Effector memory CD4-positive, alpha-beta T cell (primary cell): ENCODE results near the gene NGEF.

ENCODE experiments used
- DNase-seq, 3 donors: peaks; one replicate each; pipeline ENCODE4 v3.0.0-alpha.2; 2020
- H3K27ac ChIP-seq: 2 replicates; pipeline ENCODE4 v1.7.0; 2013; ENCODE audit warnings: mild to moderate bottlenecking, low read length, moderate library complexity; ENCODE audit not compliant: insufficient read depth, poor library complexity, severe bottlenecking
- H3K27me3 ChIP-seq: replicated peaks from 2 replicates; pipeline ENCODE4 v1.7.0; 2013; ENCODE audit warnings: mild to moderate bottlenecking, low read length; ENCODE audit not compliant: insufficient read depth, control insufficient read depth, poor library complexity, severe bottlenecking
- H3K36me3 ChIP-seq: 2 replicates; pipeline ENCODE4 v1.7.0; 2013; ENCODE audit warnings: mild to moderate bottlenecking, low read length, moderate library complexity; ENCODE audit not compliant: control insufficient read depth, insufficient read depth
- H3K4me1 ChIP-seq: 2 replicates; pipeline ENCODE4 v1.7.0; 2013; ENCODE audit warnings: low read length, mild to moderate bottlenecking; ENCODE audit not compliant: control insufficient read depth, insufficient read depth, poor library complexity, severe bottlenecking
- H3K4me3 ChIP-seq: 2 replicates; pipeline ENCODE4 v1.7.0; 2013; ENCODE audit warnings: low read length, low read depth, mild to moderate bottlenecking; ENCODE audit not compliant: insufficient read depth, poor library complexity, severe bottlenecking
- H3K9me3 ChIP-seq: 2 replicates; pipeline ENCODE4 v1.7.0; 2013; ENCODE audit warnings: mild to moderate bottlenecking, low read length, moderate library complexity; ENCODE audit not compliant: control insufficient read depth

The NGEF gene

GRCh38 chr2:232982926-232983668, 30.0 kb downstream of the NGEF start:
- DNase-seq, result no peak
- no peaks in the 10 kb centered on the region for H3K4me1 ChIP-seq
- no peaks in the 10 kb centered on the region for H3K36me3 ChIP-seq
- H3K27me3 ChIP-seq, result no peaks in the 10 kb centered on the region
- no peak overlapping the region for H3K27ac ChIP-seq
- no peaks in the 10 kb centered on the region for H3K9me3 ChIP-seq
- H3K4me3 ChIP-seq, result no peak overlapping the region

DNA sequence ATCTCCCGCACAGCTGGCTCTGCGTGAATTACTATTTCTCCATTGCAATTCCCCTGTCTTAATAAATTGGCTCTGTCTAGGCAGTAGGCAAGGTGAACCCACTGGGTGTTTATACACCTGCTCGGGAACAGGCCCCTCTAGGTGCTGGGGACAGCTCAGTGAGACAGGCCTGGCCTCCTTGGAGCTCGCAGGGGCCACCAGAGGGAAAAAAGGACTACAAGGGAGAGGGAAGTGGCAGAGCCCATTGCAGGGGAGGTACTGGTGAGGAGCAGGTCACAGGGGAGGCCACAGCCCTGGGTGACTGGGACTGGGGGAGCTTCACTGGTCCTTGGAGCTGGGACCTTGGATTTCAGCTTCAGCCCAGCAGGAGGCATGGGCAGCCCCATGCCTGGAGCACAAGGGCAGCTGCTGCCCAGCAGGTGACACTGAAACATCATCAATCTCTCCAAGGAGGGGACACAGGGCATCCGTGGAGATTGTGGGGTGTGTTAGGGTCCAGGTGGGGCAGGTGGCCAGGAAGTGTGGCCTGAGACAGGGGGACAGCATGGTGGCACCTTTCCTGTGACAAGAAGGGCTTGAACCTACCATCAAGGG, 31.2 kb downstream of the NGEF start:
- H3K27ac ChIP-seq, result no peak overlapping the region
- no peaks in the 10 kb centered on the region for H3K9me3 ChIP-seq
- no peak for DNase-seq
- no peaks in the 10 kb centered on the region for H3K36me3 ChIP-seq
- H3K27me3 ChIP-seq, result no peaks in the 10 kb centered on the region
- H3K4me3 ChIP-seq, result no peak overlapping the region
- H3K4me1 ChIP-seq, result no peaks in the 10 kb centered on the region

DNA sequence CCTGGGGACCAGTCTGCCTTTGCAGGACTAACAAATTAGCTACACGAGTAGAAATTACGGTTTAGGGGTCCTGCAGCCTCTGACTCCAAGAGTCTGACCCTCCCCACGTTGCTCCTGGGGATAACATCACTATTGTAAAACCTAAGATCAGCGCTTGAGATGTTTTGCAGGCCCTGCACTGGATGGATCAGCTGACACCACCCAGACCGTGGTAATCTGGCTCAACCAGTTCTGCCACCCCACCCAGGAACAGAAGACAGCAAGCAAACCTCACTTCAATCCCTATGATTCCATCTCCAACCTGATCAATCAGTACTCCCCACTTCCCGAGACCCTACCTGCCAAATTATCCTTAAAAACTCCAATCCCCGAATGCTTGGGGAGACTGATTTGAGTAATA, 31.7 kb downstream of the NGEF start:
- H3K4me1 ChIP-seq, result no peaks in the 10 kb centered on the region
- no peaks in the 10 kb centered on the region for H3K36me3 ChIP-seq
- no peak for DNase-seq

DNA sequence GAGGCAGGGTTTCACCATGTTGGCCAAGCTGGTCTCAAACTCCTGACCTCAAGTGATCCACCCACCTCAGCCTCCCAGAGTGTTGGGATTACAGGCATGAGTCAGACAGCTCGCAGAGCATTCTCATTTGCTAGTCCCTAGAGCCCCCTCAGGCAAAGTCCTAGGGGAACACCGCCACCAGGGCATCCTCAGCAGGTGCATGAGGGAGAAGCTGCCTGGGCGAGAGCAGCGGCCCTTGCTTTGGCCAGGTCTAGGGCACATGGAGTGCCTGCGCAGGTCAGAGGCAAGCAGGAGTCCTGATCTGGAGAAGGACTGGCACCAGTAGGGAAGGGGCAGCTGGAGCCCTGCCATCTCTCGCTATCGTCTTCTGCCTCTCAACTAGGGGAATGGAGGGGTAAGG, 32.4 kb downstream of the NGEF start:
- Histone ChIP-seq H3K27me3 (no peaks in the 10 kb centered on the region), H3K4me1 (no peaks in the 10 kb centered on the region), H3K4me3 (no peak overlapping the region), H3K27ac (no peak overlapping the region), H3K36me3 (no peaks in the 10 kb centered on the region), H3K9me3 (no peaks in the 10 kb centered on the region)
- DNase-seq, result no peak

More for the DNA sequence above, 31.7 kb downstream of the NGEF start:
- Histone ChIP-seq H3K9me3 (no peaks in the 10 kb centered on the region), H3K4me3 (no peak overlapping the region), H3K27me3 (no peaks in the 10 kb centered on the region), H3K27ac (no peak overlapping the region)

DNA sequence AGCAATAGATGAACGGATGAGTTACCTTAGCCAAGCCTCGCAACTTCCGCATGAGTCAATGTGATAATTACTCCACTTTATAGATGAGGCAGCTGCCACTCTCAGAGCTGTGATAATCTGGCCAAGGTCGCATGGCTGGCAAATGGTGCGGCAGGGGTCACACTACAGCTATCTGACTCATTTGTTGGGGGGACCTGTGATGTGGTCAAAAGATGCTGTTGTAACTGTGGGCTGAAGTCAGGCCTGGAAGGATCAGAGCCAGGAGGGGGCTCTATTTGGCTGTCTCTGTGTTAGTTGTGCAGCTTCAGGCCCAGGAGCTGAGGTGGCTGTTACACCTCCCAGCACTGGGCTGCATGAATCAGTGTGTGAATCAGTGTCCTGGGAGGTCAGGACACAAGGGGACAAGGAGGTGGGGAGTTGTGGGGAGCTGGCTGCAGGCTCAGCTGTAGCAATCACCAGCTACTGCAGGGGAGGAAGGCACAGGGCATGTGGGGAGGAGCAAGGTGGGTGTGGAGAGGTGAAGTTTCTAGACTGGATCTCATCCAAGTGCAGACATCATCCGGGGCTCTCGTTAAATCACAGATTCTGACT, 33.1 kb downstream of the NGEF start:
- H3K36me3 ChIP-seq, result no peaks in the 10 kb centered on the region
- H3K4me3 ChIP-seq, result no peak overlapping the region
- DNase-seq, result no peak
- H3K4me1 ChIP-seq, result no peaks in the 10 kb centered on the region
- no peak overlapping the region for H3K27ac ChIP-seq
- no peaks in the 10 kb centered on the region for H3K27me3 ChIP-seq
- H3K9me3 ChIP-seq, result no peaks in the 10 kb centered on the region

DNA sequence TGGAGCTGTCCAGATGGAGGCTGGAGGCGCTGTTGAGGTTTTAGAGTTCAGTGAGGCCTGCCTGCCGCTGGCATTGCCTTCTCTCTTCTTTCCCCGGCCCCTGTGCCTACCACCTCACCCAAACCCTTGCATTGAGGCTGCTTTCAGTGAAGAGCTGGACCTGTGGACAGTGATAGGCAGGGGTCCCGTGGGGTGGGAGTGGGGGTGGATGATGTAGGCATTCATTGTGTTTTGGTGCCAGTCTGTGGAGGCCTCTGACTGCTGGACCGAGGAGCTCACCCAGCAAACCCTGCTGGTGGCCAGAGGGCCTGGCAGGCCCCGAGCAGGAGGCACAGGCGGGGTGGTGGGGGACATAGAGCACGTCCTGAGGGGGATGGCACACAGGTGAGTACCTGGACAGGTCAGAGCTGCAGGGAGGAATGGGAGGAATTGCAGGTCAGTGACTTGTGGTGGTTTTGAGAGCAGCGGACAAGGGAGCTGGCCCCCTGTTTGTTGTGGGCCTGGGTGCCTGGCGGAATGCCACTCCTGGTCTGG, 35.6 kb downstream of the NGEF start:
- DNase-seq, result no peak
- Histone ChIP-seq H3K27me3 (no peaks in the 10 kb centered on the region), H3K36me3 (no peaks in the 10 kb centered on the region), H3K9me3 (no peaks in the 10 kb centered on the region), H3K27ac (no peak overlapping the region), H3K4me1 (no peaks in the 10 kb centered on the region), H3K4me3 (no peak overlapping the region)

GRCh38 chr2:232976666-232977437, 36.2 kb downstream of the NGEF start:
- H3K4me3 ChIP-seq, result no peak overlapping the region
- no peaks in the 10 kb centered on the region for H3K4me1 ChIP-seq
- H3K9me3 ChIP-seq, result no peaks in the 10 kb centered on the region
- DNase-seq, result no peak
- no peaks in the 10 kb centered on the region for H3K36me3 ChIP-seq
- H3K27me3 ChIP-seq, result no peaks in the 10 kb centered on the region
- H3K27ac ChIP-seq, result no peak overlapping the region

DNA sequence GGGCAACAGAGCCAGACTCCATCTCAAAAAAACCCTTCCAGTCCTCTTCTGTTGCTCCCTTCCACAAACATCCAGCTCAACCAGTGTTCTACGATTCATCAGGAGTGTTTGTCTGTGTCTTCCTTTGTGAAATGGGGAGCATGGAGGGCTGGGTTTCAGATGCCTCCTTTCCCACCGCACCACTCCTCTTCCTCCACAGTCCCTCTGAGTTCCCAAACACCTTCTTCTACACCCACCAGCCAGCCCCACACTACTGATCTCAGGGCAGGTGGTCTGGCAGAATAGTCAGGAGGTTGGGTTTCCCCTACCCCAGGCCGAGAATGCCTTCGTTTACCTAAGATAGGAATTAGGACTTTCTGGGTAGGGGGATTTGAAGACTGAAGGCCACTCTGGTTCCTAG, 36.9 kb downstream of the NGEF start:
- Histone ChIP-seq H3K36me3 (no peaks in the 10 kb centered on the region), H3K9me3 (no peaks in the 10 kb centered on the region), H3K27ac (no peak overlapping the region), H3K4me3 (no peak overlapping the region), H3K27me3 (no peaks in the 10 kb centered on the region), H3K4me1 (no peaks in the 10 kb centered on the region)
- DNase-seq, result no peak

GRCh38 chr2:232974396-232974795, 38.7 kb downstream of the NGEF start:
- Histone ChIP-seq H3K9me3 (no peaks in the 10 kb centered on the region), H3K36me3 (no peaks in the 10 kb centered on the region), H3K27me3 (no peaks in the 10 kb centered on the region), H3K27ac (no peak overlapping the region), H3K4me3 (no peak overlapping the region), H3K4me1 (no peaks in the 10 kb centered on the region)
- DNase-seq, result no peak
